A549 (cell line): ENCODE data around the gene CNTNAP2. TPM values are rescaled to one million over a fixed set of nuclear protein-coding genes. Genes with fewer than 3 reads are reported as not detected.

Experiments
- ATAC-seq, 2 experiments: fragments of 200-7000 bp in 1 of 2; fragments of >200 bp in 1 of 2; cut with Nextera tagmentation in 1 of 2; cut with Tn5 transposase in 1 of 2; 3 replicates each; pipeline versions ENCODE4 v1.8.0 to v1.9.1; 2018 to 2020; ENCODE audit warnings: mild to moderate bottlenecking in 1 of 2, moderate library complexity in 1 of 2
- CTCF ChIA-PET: fragments of 300-600 bp; sonication (Branson Sonifier 250); formaldehyde crosslinking; extraction: SDS; loops from one replicate; lab custom pipeline; 2021; ENCODE audit warnings: antibody characterized with exemption, inconsistent platforms; lab: Yijun Ruan, JAX
- POLR2A ChIA-PET: fragments of 350-600 bp; formaldehyde crosslinking; extraction: SDS; loops from one replicate; lab custom pipeline; 2021; ENCODE audit warnings: antibody characterized with exemption, inconsistent platforms; lab: Yijun Ruan, JAX
- DNase-seq, 2 experiments: peaks; one replicate each; pipeline versions ENCODE4 v3.0.0 to v3.0.0-alpha.2; 2011 to 2016; ENCODE audit warnings: low read depth in 1 of 2, low spot score in 1 of 2
- FAIRE-seq: peaks from 2 replicates; lab custom pipeline; 2011; peaks lifted over from hg19 to GRCh38; lab: Jason Lieb, UNC
- H3K27ac ChIP-seq, 2 experiments: fragments of >200 bp; sonication (Bioruptor Twin); formaldehyde crosslinking; 3 replicates each; pipeline ENCODE4 v1.5.1; 2016 to 2017
- H3K4me1 ChIP-seq: fragments of >200 bp; sonication (Bioruptor Twin); formaldehyde crosslinking; 3 replicates; pipeline ENCODE4 v1.6.1; 2016
- H3K4me2 ChIP-seq: fragments of >200 bp; sonication (Bioruptor Twin); formaldehyde crosslinking; 3 replicates; pipeline ENCODE4 v1.6.1; 2016
- H3K4me3 ChIP-seq: fragments of >200 bp; sonication (Bioruptor Twin); formaldehyde crosslinking; 3 replicates; pipeline ENCODE4 v1.5.1; 2016
- H3K9me3 ChIP-seq: fragments of >200 bp; sonication (Bioruptor Twin); formaldehyde crosslinking; 3 replicates; pipeline ENCODE4 v1.6.1; 2016
- ATOH8 ChIP-seq: fragments of 250-450 bp; sonication (Bioruptor Pico); IDR thresholded peaks from 2 replicates; pipeline ENCODE4 v1.5.0; 2020; ENCODE audit warnings: low read depth, mild to moderate bottlenecking, moderate library complexity
- BCL3 ChIP-seq: fragments of >200 bp; sonication (Bioruptor Twin); formaldehyde crosslinking; IDR thresholded peaks from 3 replicates; pipeline ENCODE4 v1.6.1; 2016
- CBX2 ChIP-seq: fragments of 200-600 bp; sonication (generic); IDR thresholded peaks from 2 replicates; pipeline ENCODE4 v1.6.1; 2016; ENCODE audit warnings: low read depth, mild to moderate bottlenecking, borderline replicate concordance
- CEBPB ChIP-seq, 2 experiments: fragments of >200 bp in 1 of 2; sonication (Bioruptor Twin) in 1 of 2; formaldehyde crosslinking in 1 of 2; IDR thresholded peaks; 2 replicates each; pipeline ENCODE4 v1.6.1; 2012 to 2016
- CHD2 ChIP-seq: fragments of 150-350 bp; IDR thresholded peaks from 2 replicates; pipeline ENCODE4 v1.6.1; 2014; ENCODE audit warnings: low read length; ENCODE audit not compliant: partially characterized antibody
- EHMT2 ChIP-seq: fragments of 200-600 bp; sonication (generic); IDR thresholded peaks from 2 replicates; pipeline ENCODE4 v1.6.1; 2016; ENCODE audit warnings: antibody characterized with exemption, low read depth, mild to moderate bottlenecking, moderate library complexity
- ESRRA ChIP-seq: fragments of 150-350 bp; IDR thresholded peaks from 2 replicates; pipeline ENCODE4 v1.6.1; 2014; ENCODE audit warnings: mild to moderate bottlenecking, low read length, borderline replicate concordance
- FOXS1 ChIP-seq: fragments of 250-450 bp; sonication (Bioruptor Pico); IDR thresholded peaks from 2 replicates; pipeline ENCODE4 v1.5.0; 2020; ENCODE audit warnings: mild to moderate bottlenecking, moderate library complexity
- HDAC2 ChIP-seq: fragments of 200-600 bp; sonication (generic); IDR thresholded peaks from 2 replicates; pipeline ENCODE4 v1.6.1; 2016
- HOXB13 ChIP-seq: fragments of 250-450 bp; sonication (Bioruptor Pico); IDR thresholded peaks from 2 replicates; pipeline ENCODE4 v1.5.0; 2020; ENCODE audit warnings: low read depth, mild to moderate bottlenecking, moderate library complexity
- JUN ChIP-seq, 2 experiments: fragments of >200 bp; sonication (Bioruptor Twin); formaldehyde crosslinking; IDR thresholded peaks; 2 replicates in 1 of 2; 3 replicates in 1 of 2; pipeline ENCODE4 v1.6.1; 2016 to 2017
- KDM1A ChIP-seq: fragments of 200-600 bp; sonication (generic); IDR thresholded peaks from 2 replicates; pipeline ENCODE4 v1.6.1; 2016; ENCODE audit warnings: low read depth, mild to moderate bottlenecking
- KDM5A ChIP-seq: fragments of 200-600 bp; sonication (generic); IDR thresholded peaks from 2 replicates; pipeline ENCODE4 v1.6.1; 2016; ENCODE audit warnings: antibody characterized with exemption, mild to moderate bottlenecking
- PBX3 ChIP-seq: IDR thresholded peaks from 2 replicates; pipeline ENCODE4 v1.6.1; 2012
- POLR2AphosphoS2 ChIP-seq: conservative IDR thresholded peaks from 2 replicates; pipeline ENCODE4 v1.6.1; 2012; ENCODE audit warnings: low read length, improper control_type of control experiment, inconsistent platforms
- RCOR1 ChIP-seq: fragments of 150-350 bp; IDR thresholded peaks from 2 replicates; pipeline ENCODE4 v1.6.1; 2014; ENCODE audit warnings: antibody characterized with exemption, low read length, low read depth
- RFX5 ChIP-seq: fragments of 450-650 bp; IDR thresholded peaks from 2 replicates; pipeline ENCODE4 v1.7.1; 2014; ENCODE audit warnings: antibody characterized with exemption, mild to moderate bottlenecking, moderate library complexity
- RNF2 ChIP-seq: fragments of 200-600 bp; sonication (generic); IDR thresholded peaks from 2 replicates; pipeline ENCODE4 v1.6.1; 2016; ENCODE audit warnings: low read depth, mild to moderate bottlenecking, antibody characterized with exemption, moderate library complexity, borderline replicate concordance
- SMC3 ChIP-seq: fragments of >200 bp; sonication (Bioruptor Twin); formaldehyde crosslinking; IDR thresholded peaks from 3 replicates; pipeline ENCODE4 v1.6.1; 2018; ENCODE audit warnings: inconsistent platforms
- SREBF2 ChIP-seq: fragments of 450-650 bp; IDR thresholded peaks from 2 replicates; pipeline ENCODE4 v1.6.1; 2014; ENCODE audit warnings: mild to moderate bottlenecking, moderate library complexity
- TFCP2L1 ChIP-seq: fragments of 250-450 bp; sonication (Bioruptor Pico); IDR thresholded peaks from 2 replicates; pipeline ENCODE4 v1.5.0; 2021; ENCODE audit warnings: mild to moderate bottlenecking
- TP53 ChIP-seq: fragments of 250-450 bp; sonication (Bioruptor Pico); IDR thresholded peaks from 2 replicates; pipeline ENCODE4 v1.5.0; 2021; ENCODE audit warnings: mild to moderate bottlenecking, moderate library complexity
- ZFP36 ChIP-seq: fragments of 450-650 bp; IDR thresholded peaks from 2 replicates; pipeline ENCODE4 v1.6.1; 2014; ENCODE audit warnings: borderline replicate concordance; ENCODE audit not compliant: partially characterized antibody
- ZNF302 ChIP-seq: fragments of 250-450 bp; sonication (Bioruptor Pico); IDR thresholded peaks from 2 replicates; pipeline ENCODE4 v1.9.0; 2021; ENCODE audit warnings: inconsistent platforms, mild to moderate bottlenecking, moderate library complexity
- WGBS: methylation state at CpG from one replicate; pipeline ENCODE4 v1.1.6; 2017; ENCODE audit errors: missing lambda C conversion rate; 5-methylcytosine and 5-hydroxymethylcytosine counted together
- polyA plus RNA-seq, 4 experiments: library from polyadenylated mRNA; depleted of rRNA in 3 of 4; stranded (reverse); fragments of >200 nt; fragmentation: RNase III in 1 of 4; extraction: RNeasy Plus Mini Kit Qiagen cat#74134 plus additional on column Dnase treatment in 1 of 4; gene quantifications; 2 replicates in 3 of 4; 3 replicates in 1 of 4; pipeline ENCODE4 v1.2.3, GENCODE V29; 2011 to 2017
- TF ChIP-seq, protein P1 (sequence below): IDR thresholded peaks from 2 replicates; pipeline ENCODE4 v1.6.1; 2012; ENCODE audit warnings: low read depth, borderline replicate concordance
- TF ChIP-seq, protein P2 (sequence below): fragments of 450-650 bp; IDR thresholded peaks from 2 replicates; pipeline ENCODE4 v1.6.1; 2014; ENCODE audit warnings: antibody characterized with exemption
- TF ChIP-seq, protein P3 (sequence below): fragments of 250-450 bp; sonication (Bioruptor Pico); IDR thresholded peaks from 2 replicates; pipeline ENCODE4 v1.5.0; 2021; ENCODE audit warnings: mild to moderate bottlenecking, moderate library complexity, borderline replicate concordance
- TF ChIP-seq, protein P4 (sequence below): fragments of 150-350 bp; IDR thresholded peaks from 2 replicates; pipeline ENCODE4 v1.6.1; 2014; ENCODE audit warnings: low read depth, mild to moderate bottlenecking, low read length

The CNTNAP2 gene
- polyA plus RNA-seq, 2 of the 4 experiments (the other 2 are of a cell fraction) = 0.05 to 0.13 TPM

DNA sequence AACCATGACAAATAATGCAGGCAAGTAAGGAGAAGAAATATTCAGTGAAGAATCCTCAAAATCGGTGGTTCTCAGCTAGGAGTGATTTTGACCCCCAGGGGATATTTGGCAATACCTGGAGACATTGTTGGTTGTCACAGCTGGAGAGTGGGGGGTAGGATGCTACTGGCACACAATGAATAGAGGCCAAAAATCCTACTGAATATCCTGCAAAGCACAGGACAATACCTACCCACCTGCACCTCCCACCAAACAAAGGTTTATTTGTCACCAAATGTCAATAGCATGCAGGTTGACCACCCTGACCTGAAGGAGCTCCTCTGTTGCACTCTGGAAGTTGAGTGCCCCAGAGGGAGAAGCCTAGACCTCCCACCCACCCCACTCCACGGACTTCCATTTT is 1028.6 kb downstream of the CNTNAP2 start:
- DNase-seq (no peak), ATAC-seq (no peak), FAIRE-seq (no peak)
- Histone ChIP-seq H3K27ac (no peak overlapping the region), H3K4me3 (no peak overlapping the region), H3K4me1 (no peaks in the 10 kb centered on the region), H3K4me2 (no peak overlapping the region), H3K9me3 (no peaks in the 10 kb centered on the region)
- CTCF ChIA-PET = no interaction called here
- TF ChIP-seq RFX5 = no peak
- TF ChIP-seq HOXB13 (CRISPR knock-in tag) = no peak
- TF ChIP-seq FOXS1 (CRISPR knock-in tag) = no peak
- no peak for TF ChIP-seq ZFP36
- no peak for TF ChIP-seq RNF2
- TF ChIP-seq TP53 (CRISPR knock-in tag) = no peak
- TF ChIP-seq PBX3 = no peak
- TF ChIP-seq, protein P1, sequence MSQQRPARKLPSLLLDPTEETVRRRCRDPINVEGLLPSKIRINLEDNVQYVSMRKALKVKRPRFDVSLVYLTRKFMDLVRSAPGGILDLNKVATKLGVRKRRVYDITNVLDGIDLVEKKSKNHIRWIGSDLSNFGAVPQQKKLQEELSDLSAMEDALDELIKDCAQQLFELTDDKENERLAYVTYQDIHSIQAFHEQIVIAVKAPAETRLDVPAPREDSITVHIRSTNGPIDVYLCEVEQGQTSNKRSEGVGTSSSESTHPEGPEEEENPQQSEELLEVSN = no peak
- TF ChIP-seq SREBF2 = no peak
- TF ChIP-seq POLR2AphosphoS2 = no peak
- TF ChIP-seq ZNF302 (CRISPR knock-in tag) = no peak
- TF ChIP-seq EHMT2 = no peak
- 4% methylated on average over 2 of the region's 2 CpGs for WGBS
- POLR2A ChIA-PET = no interaction called here

- Histone ChIP-seq H3K4me2 (no peak overlapping the region), H3K4me1 (no peaks in the 10 kb centered on the region), H3K27ac (no peak overlapping the region), H3K4me3 (no peak overlapping the region), H3K9me3 (no peaks in the 10 kb centered on the region)
- ATAC-seq (no peak), FAIRE-seq (no peak), DNase-seq (no peak)
- CTCF ChIA-PET = no interaction called here
- TF ChIP-seq CHD2 = no peak
- TF ChIP-seq KDM1A = no peak
- TF ChIP-seq TFCP2L1 (CRISPR knock-in tag) = no peak
- TF ChIP-seq RNF2 = no peak
- TF ChIP-seq JUN (IDR thresholded peaks at IDR 0.05) = no peak
- no peak for TF ChIP-seq RCOR1
- no peak for TF ChIP-seq EHMT2
- TF ChIP-seq ESRRA = no peak
- POLR2A ChIA-PET = no interaction called here
- WGBS = 30% methylated on average over 3 of the region's 3 CpGs
These were observed 1029.6 kb downstream of the CNTNAP2 start for GRCh38 chr7:147146169-147146568.

DNA sequence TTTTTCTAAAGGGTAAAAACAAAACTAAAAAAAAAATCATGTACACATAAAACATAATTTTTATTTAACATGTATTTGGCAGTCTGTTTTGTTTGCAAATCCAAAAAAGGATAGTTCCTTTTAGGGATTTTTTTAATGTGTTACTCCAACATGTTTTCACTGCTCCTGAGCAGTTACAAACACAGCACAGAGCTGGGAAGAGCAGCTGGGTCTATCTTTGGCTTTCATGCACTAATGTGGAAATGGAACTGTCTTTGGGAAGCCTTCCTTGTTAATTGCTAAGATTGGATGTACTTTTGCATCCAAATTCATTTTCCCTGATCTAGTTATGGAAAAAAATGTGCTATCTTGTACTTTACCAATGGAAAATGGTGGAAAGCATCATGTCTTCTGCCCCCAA is 1035.1 kb downstream of the CNTNAP2 start:
- Histone ChIP-seq H3K4me2 (no peak overlapping the region), H3K4me1 (no peaks in the 10 kb centered on the region), H3K27ac (no peak overlapping the region), H3K4me3 (no peak overlapping the region), H3K9me3 (no peaks in the 10 kb centered on the region)
- ChIA-PET CTCF (no interaction called here), POLR2A (no interaction called here)
- ATAC-seq = no peak
- no peak for DNase-seq
- no peak for FAIRE-seq
- TF ChIP-seq SREBF2 (no peak), ATOH8 (CRISPR knock-in tag) (no peak), CHD2 (no peak), TFCP2L1 (CRISPR knock-in tag) (no peak), CEBPB (IDR thresholded peaks at IDR 0.05) (no peak), HOXB13 (CRISPR knock-in tag) (no peak), SMC3 (no peak), FOXS1 (CRISPR knock-in tag) (no peak), CBX2 (no peak), BCL3 (no peak), ESRRA (no peak), HDAC2 (no peak), JUN (IDR thresholded peaks at IDR 0.05) (no peak), KDM5A (no peak)
- TF ChIP-seq, protein P2, sequence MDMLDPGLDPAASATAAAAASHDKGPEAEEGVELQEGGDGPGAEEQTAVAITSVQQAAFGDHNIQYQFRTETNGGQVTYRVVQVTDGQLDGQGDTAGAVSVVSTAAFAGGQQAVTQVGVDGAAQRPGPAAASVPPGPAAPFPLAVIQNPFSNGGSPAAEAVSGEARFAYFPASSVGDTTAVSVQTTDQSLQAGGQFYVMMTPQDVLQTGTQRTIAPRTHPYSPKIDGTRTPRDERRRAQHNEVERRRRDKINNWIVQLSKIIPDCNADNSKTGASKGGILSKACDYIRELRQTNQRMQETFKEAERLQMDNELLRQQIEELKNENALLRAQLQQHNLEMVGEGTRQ = no peak
- TF ChIP-seq, protein P3, sequence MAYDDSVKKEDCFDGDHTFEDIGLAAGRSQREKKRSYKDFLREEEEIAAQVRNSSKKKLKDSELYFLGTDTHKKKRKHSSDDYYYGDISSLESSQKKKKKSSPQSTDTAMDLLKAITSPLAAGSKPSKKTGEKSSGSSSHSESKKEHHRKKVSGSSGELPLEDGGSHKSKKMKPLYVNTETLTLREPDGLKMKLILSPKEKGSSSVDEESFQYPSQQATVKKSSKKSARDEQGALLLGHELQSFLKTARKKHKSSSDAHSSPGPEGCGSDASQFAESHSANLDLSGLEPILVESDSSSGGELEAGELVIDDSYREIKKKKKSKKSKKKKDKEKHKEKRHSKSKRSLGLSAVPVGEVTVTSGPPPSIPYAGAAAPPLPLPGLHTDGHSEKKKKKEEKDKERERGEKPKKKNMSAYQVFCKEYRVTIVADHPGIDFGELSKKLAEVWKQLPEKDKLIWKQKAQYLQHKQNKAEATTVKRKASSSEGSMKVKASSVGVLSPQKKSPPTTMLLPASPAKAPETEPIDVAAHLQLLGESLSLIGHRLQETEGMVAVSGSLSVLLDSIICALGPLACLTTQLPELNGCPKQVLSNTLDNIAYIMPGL (CRISPR knock-in tag) = no peak
- TF ChIP-seq, protein P4, sequence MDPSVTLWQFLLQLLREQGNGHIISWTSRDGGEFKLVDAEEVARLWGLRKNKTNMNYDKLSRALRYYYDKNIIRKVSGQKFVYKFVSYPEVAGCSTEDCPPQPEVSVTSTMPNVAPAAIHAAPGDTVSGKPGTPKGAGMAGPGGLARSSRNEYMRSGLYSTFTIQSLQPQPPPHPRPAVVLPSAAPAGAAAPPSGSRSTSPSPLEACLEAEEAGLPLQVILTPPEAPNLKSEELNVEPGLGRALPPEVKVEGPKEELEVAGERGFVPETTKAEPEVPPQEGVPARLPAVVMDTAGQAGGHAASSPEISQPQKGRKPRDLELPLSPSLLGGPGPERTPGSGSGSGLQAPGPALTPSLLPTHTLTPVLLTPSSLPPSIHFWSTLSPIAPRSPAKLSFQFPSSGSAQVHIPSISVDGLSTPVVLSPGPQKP = no peak
